ENCODE measurements around the gene PDE9A. TPM values are rescaled to one million over a fixed set of nuclear protein-coding genes. Genes with fewer than 3 reads are reported as not detected.

The PDE9A gene
- total and polyA plus RNA-seq, 10 donors, result 7.9 to 45.5 (median 23.8) TPM

GRCh38 chr21:42646836-42647235 lies 6.6 kb upstream of the PDE9A start:
- H3K36me3 ChIP-seq, result no peaks in the 10 kb centered on the region

GRCh38 chr21:42648606-42649005 lies 4.8 kb upstream of the PDE9A start:
- no peak overlapping the region for H3K4me3 ChIP-seq
- H3K27me3 ChIP-seq (replicated peaks in 1 of 7), result peaks cover 0 to 29% (median 9%) of the 10 kb centered on the region in 7 donors
- H3K9me3 ChIP-seq, result no peaks in the 10 kb centered on the region
- WGBS, 5 donors, result 90 to 96% (median 94%) methylated on average over 8 of the region's 8 CpGs
- no peaks in the 10 kb centered on the region for H3K36me3 ChIP-seq
- DNase-seq, result peak; percentile 25
- intact Hi-C loops (cut with DNase I; ENCODE audit: low total_unique reads), result no loop called here
- H3K27ac ChIP-seq, result no peak overlapping the region
- peaks cover 0 to 15% (median 11%) of the 10 kb centered on the region in 6 donors for H3K4me1 ChIP-seq
- TF ChIP-seq POLR2AphosphoS5 (IDR thresholded peaks at IDR 0.05), result no peak
- no peak for TF ChIP-seq CTCF (IDR thresholded peaks at IDR 0.05 in 8 of 11, conservative IDR thresholded peaks at IDR 0.05 in 3 of 11)
- TF ChIP-seq POLR2A (IDR thresholded peaks at IDR 0.05), result no peak

More at GRCh38 chr21:42646836-42647235, 6.6 kb upstream of the PDE9A start:
- DNase-seq, result peak; percentile 70
- Histone ChIP-seq H3K27ac (no peak overlapping the region), H3K27me3 (replicated peaks in 1 of 7) (peaks cover 0 to 28% (median 0%) of the 10 kb centered on the region in 7 donors), H3K9me3 (no peaks in the 10 kb centered on the region), H3K4me1 (peaks cover 0 to under 1% (median 0%) of the 10 kb centered on the region in 6 donors), H3K4me3 (no peak overlapping the region)
- 88 to 95% (median 91%) methylated on average over 14 of the region's 14 CpGs for WGBS, 5 donors
- intact Hi-C loops (cut with DNase I; ENCODE audit: low total_unique reads), result no loop called here
- no peak for TF ChIP-seq CTCF (IDR thresholded peaks at IDR 0.05 in 8 of 11, conservative IDR thresholded peaks at IDR 0.05 in 3 of 11)

- Histone ChIP-seq H3K36me3 (no peaks in the 10 kb centered on the region), H3K9me3 (no peaks in the 10 kb centered on the region), H3K4me3 (no peak overlapping the region), H3K27ac (no peak overlapping the region), H3K27me3 (replicated peaks in 1 of 7) (peaks cover 0 to 37% (median 15%) of the 10 kb centered on the region in 7 donors), H3K4me1 (peaks cover 0 to 22% (median 19%) of the 10 kb centered on the region in 6 donors)
- intact Hi-C loops (cut with DNase I; ENCODE audit: low total_unique reads), result loop anchor here (5.0 kb wide), 1 partner anchor 168 kb away; no protein-coding TSS in a partner anchor
- peak; percentile 58 for DNase-seq
- 86 to 94% (median 89%) methylated on average over 24 of the region's 24 CpGs for WGBS, 5 donors
- TF ChIP-seq CTCF (IDR thresholded peaks at IDR 0.05 in 8 of 11, conservative IDR thresholded peaks at IDR 0.05 in 3 of 11) (no peak), POLR2A (IDR thresholded peaks at IDR 0.05) (no peak), POLR2AphosphoS5 (IDR thresholded peaks at IDR 0.05) (no peak)
Observed at GRCh38 chr21:42649122-42650032, 4.0 kb upstream of the PDE9A start.

- Histone ChIP-seq H3K27me3 (replicated peaks in 1 of 7) (peaks cover 0 to 43% (median 21%) of the 10 kb centered on the region in 7 donors), H3K36me3 (no peaks in the 10 kb centered on the region), H3K4me1 (peaks cover 6 to 29% (median 25%) of the 10 kb centered on the region in 6 donors), H3K27ac (no peak overlapping the region), H3K9me3 (no peaks in the 10 kb centered on the region), H3K4me3 (no peak overlapping the region)
- intact Hi-C loops (cut with DNase I; ENCODE audit: low total_unique reads), result loop anchor here (5.0 kb wide), 1 partner anchor 167 kb away; no protein-coding TSS in a partner anchor
- TF ChIP-seq POLR2A (IDR thresholded peaks at IDR 0.05), result no peak
- TF ChIP-seq CTCF (IDR thresholded peaks at IDR 0.05 in 8 of 11, conservative IDR thresholded peaks at IDR 0.05 in 3 of 11), result no peak
- TF ChIP-seq POLR2AphosphoS5 (IDR thresholded peaks at IDR 0.05), result no peak
- 82 to 89% (median 85%) methylated on average over 8 to 11 of the region's 11 CpGs for WGBS, 5 donors
- DNase-seq, result peak; percentile 36
Observed at GRCh38 chr21:42650033-42650370, 3.4 kb upstream of the PDE9A start.

Measured in spleen (tissue), 11 donors.